DND-41 (cell line): ENCODE measurements around the gene ZNF236.

Source experiments
- ATAC-seq: fragments of 200-7000 bp; cut with Tn5 transposase; 3 replicates; pipeline ENCODE4 v1.9.1; 2021; ENCODE audit warnings: low read depth; ENCODE audit not compliant: insufficient read depth
- DNase-seq: peaks from one replicate; pipeline ENCODE4 v3.0.0-alpha.2; 2020
- H2AFZ ChIP-seq: 2 replicates; pipeline ENCODE4 v1.6.0; 2012; ENCODE audit warnings: low read depth, low read length
- H3K27ac ChIP-seq: 2 replicates; pipeline ENCODE4 v1.5.1; 2012; ENCODE audit warnings: low read length, inconsistent platforms
- H3K27me3 ChIP-seq: fragments of 200-600 bp; sonication (generic); 2 replicates; pipeline ENCODE4 v1.6.0; 2012; ENCODE audit warnings: low read length, mild to moderate bottlenecking, inconsistent platforms; ENCODE audit not compliant: insufficient read depth, poor library complexity
- H3K36me3 ChIP-seq: 2 replicates; pipeline ENCODE4 v1.5.1; 2012; ENCODE audit warnings: low read length, inconsistent platforms; ENCODE audit not compliant: insufficient read depth
- H3K4me1 ChIP-seq: 2 replicates; pipeline ENCODE4 v1.5.1; 2012; ENCODE audit warnings: mild to moderate bottlenecking, low read length; ENCODE audit not compliant: insufficient read depth
- H3K4me2 ChIP-seq: 2 replicates; pipeline ENCODE4 v1.6.0; 2012; ENCODE audit warnings: mild to moderate bottlenecking, moderate library complexity, low read length, inconsistent platforms; ENCODE audit not compliant: insufficient read depth
- H3K4me3 ChIP-seq, 2 experiments: fragments of 200-600 bp in 1 of 2; shearing (Covaris generic) in 1 of 2; 2 replicates each; pipeline ENCODE4 v1.5.1; 2012 to 2016; ENCODE audit warnings: inconsistent platforms in 2 of 2, low read length in 2 of 2, mild to moderate bottlenecking in 2 of 2, low read depth in 1 of 2, moderate library complexity in 1 of 2
- H3K79me2 ChIP-seq: 2 replicates; pipeline ENCODE4 v1.6.0; 2012; ENCODE audit warnings: low read length, inconsistent platforms; ENCODE audit not compliant: insufficient read depth
- H3K9ac ChIP-seq: 2 replicates; pipeline ENCODE4 v1.6.0; 2012; ENCODE audit warnings: low read depth, mild to moderate bottlenecking, inconsistent platforms, low read length, moderate library complexity
- H3K9me3 ChIP-seq: 2 replicates; pipeline ENCODE4 v1.5.1; 2012; ENCODE audit warnings: low read length, moderate library complexity, mild to moderate bottlenecking, inconsistent platforms; ENCODE audit not compliant: insufficient read depth, severe bottlenecking
- H4K20me1 ChIP-seq: 2 replicates; pipeline ENCODE4 v1.6.0; 2012; ENCODE audit warnings: low read length; ENCODE audit not compliant: insufficient read depth
- EZH2 ChIP-seq: IDR thresholded peaks from 3 replicates; pipeline ENCODE4 v1.6.1; 2012; ENCODE audit warnings: borderline replicate concordance, low read depth, mild to moderate bottlenecking, moderate library complexity, low read length, inconsistent platforms; ENCODE audit not compliant: severe bottlenecking
- TF ChIP-seq, protein P1 (sequence below): IDR thresholded peaks from 2 replicates; pipeline ENCODE4 v1.5.1; 2012; ENCODE audit warnings: borderline replicate concordance, low read length, moderate library complexity, mild to moderate bottlenecking; ENCODE audit not compliant: poor library complexity, severe bottlenecking; ENCODE audit errors: extremely low read depth

Gene ZNF236

GRCh38 chr18:76993573-76993972, 171.2 kb downstream of the ZNF236 start:
- Histone ChIP-seq H2AFZ (no peak overlapping the region), H3K27me3 (no peaks in the 10 kb centered on the region), H3K4me2 (no peak overlapping the region), H3K27ac (no peak overlapping the region), H3K79me2 (no peaks in the 10 kb centered on the region), H3K4me1 (no peaks in the 10 kb centered on the region), H3K36me3 (no peaks in the 10 kb centered on the region), H3K4me3 (no peak overlapping the region), H3K9ac (no peak overlapping the region), H3K9me3 (no peaks in the 10 kb centered on the region), H4K20me1 (no peaks in the 10 kb centered on the region)
- TF ChIP-seq, protein P1, sequence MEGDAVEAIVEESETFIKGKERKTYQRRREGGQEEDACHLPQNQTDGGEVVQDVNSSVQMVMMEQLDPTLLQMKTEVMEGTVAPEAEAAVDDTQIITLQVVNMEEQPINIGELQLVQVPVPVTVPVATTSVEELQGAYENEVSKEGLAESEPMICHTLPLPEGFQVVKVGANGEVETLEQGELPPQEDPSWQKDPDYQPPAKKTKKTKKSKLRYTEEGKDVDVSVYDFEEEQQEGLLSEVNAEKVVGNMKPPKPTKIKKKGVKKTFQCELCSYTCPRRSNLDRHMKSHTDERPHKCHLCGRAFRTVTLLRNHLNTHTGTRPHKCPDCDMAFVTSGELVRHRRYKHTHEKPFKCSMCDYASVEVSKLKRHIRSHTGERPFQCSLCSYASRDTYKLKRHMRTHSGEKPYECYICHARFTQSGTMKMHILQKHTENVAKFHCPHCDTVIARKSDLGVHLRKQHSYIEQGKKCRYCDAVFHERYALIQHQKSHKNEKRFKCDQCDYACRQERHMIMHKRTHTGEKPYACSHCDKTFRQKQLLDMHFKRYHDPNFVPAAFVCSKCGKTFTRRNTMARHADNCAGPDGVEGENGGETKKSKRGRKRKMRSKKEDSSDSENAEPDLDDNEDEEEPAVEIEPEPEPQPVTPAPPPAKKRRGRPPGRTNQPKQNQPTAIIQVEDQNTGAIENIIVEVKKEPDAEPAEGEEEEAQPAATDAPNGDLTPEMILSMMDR: no peak
- no peak for TF ChIP-seq EZH2
- ATAC-seq (no peak), DNase-seq (no peak)

DNA sequence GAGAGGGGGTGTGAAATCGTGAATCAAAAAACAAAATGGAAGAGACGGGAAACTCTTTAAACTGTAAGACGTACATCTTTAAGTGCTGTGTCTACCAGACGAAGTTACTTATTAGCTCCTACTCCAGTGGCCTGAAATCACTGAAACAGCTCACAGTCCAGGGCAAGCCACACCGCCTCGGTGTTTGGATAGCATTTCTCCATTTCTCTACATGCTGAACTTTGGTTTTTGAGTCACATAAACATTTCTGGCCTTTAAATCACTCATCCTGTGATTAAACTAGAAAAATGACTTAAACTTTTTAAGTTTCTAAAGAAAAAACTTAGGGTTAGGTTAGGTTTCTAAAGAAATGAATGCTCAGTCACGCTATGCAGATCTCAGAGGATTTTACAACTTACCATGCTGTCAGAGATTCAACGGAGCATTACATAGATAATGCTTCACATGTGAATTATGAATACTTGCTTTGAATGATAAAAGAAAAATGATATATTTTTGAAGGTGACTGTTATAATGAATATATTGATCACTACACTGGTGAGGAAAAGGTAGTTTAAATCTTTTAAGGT, 171.8 kb downstream of the ZNF236 start:
- TF ChIP-seq EZH2: no peak
- TF ChIP-seq, protein P1: no peak
- Histone ChIP-seq H3K27me3 (no peaks in the 10 kb centered on the region), H4K20me1 (no peaks in the 10 kb centered on the region), H3K4me3 (no peak overlapping the region), H3K36me3 (no peaks in the 10 kb centered on the region), H3K79me2 (no peaks in the 10 kb centered on the region), H2AFZ (no peak overlapping the region), H3K27ac (no peak overlapping the region), H3K9ac (no peak overlapping the region), H3K4me2 (no peak overlapping the region), H3K9me3 (no peaks in the 10 kb centered on the region), H3K4me1 (no peaks in the 10 kb centered on the region)
- ATAC-seq (no peak), DNase-seq (no peak)

DNA sequence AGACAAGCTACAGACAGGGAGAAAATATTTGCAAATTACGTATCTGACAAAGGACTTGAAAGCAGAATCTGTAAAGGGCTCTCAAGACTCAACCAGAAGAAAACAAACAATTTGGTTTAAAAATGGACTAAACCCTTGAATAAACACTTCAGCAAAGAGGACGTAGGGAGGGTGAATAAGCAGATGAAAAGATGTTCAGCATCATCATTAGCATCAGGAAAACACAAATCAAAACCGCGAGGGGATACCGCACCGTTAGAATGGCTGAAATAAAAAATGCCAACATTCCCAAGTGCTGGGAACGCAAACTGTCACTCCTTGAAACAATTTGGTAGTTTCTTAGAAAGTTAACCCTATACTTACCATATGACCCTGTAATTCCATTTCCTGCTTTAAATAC, 173.5 kb downstream of the ZNF236 start:
- Histone ChIP-seq H3K9ac (no peak overlapping the region), H4K20me1 (no peaks in the 10 kb centered on the region), H3K79me2 (no peaks in the 10 kb centered on the region), H3K4me1 (peaks cover 9% of the 10 kb centered on the region), H3K27me3 (no peaks in the 10 kb centered on the region), H3K36me3 (no peaks in the 10 kb centered on the region), H2AFZ (no peak overlapping the region), H3K27ac (no peak overlapping the region), H3K4me3 (no peak overlapping the region), H3K4me2 (no peak overlapping the region), H3K9me3 (no peaks in the 10 kb centered on the region)
- no peak for TF ChIP-seq EZH2
- TF ChIP-seq, protein P1: no peak
- ATAC-seq: no peak
- no peak for DNase-seq

GRCh38 chr18:76996429-76996828, 174.1 kb downstream of the ZNF236 start:
- Histone ChIP-seq H3K27me3 (no peaks in the 10 kb centered on the region), H3K36me3 (no peaks in the 10 kb centered on the region), H3K27ac (no peak overlapping the region), H3K4me3 (no peak overlapping the region), H3K4me2 (no peak overlapping the region), H3K4me1 (peaks cover 15% of the 10 kb centered on the region), H3K9ac (no peak overlapping the region), H4K20me1 (no peaks in the 10 kb centered on the region), H2AFZ (no peak overlapping the region), H3K9me3 (no peaks in the 10 kb centered on the region), H3K79me2 (no peaks in the 10 kb centered on the region)
- no peak for TF ChIP-seq EZH2
- TF ChIP-seq, protein P1: no peak
- no peak for ATAC-seq
- DNase-seq: no peak
